ENCODE measurements around the gene DNAH7.

DNAH7 gene

DNA sequence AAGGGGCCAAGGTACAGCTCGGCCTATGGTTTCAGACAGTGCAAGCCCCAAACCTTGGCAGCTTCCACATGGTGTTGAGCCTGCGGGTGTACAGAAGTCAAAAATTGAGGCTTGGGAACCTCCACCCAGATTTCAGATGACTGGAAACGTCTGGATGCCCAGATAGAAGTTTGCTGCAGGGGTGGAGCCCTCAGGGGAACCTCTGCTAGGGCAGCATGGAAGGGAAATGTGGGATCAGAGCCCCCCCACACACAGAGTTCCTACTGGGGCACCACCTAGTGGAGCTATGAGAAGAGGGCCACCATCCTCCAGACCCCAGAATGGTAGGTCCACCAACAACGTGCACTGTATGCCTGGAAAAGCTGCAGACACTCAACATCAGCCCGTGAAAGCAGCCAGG, 15.0 kb upstream of the DNAH7 start:
- intact Hi-C loops (cut with DNase I), result no loop called here
- no peak for DNase-seq

DNA sequence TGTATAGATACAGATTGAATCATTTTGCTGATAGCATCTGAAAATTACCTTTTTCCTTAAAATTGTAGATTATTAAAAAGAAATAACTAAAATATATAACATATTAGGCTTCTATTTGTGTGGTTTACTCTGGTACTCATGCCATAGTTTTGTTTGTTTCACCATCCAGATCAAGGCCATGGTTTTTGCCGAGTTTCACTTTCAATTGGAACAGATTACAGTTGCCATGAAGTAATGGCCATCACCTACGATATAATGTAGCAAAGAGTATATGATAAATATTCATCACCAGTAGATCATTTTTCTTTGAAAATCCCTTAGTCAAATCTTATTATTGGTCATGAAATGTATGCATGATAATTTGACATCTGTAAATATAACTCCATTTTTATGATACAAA, 11.9 kb upstream of the DNAH7 start:
- intact Hi-C loops (cut with DNase I), result no loop called here
- no peak for DNase-seq

DNA sequence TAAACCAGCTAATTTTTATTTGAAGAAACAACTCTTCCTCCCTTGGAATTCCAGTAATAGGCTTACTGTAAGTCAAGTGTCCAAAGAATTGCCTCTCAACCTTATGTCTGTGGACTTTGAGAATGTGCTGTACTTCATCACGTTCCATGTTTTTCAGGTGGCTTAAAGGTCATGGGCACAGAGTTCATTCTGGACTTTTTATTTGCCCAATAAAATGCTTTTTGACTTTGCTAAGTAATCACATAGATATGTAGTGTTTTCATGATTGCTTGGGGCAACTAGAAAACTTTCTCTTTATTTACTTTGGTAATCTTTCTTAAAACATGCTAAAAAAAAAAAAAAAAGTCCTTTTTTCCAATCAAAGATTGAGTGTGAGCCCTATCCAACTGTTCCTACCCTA, 10.4 kb upstream of the DNAH7 start:
- intact Hi-C loops (cut with DNase I), result no loop called here
- DNase-seq, result no peak

DNA sequence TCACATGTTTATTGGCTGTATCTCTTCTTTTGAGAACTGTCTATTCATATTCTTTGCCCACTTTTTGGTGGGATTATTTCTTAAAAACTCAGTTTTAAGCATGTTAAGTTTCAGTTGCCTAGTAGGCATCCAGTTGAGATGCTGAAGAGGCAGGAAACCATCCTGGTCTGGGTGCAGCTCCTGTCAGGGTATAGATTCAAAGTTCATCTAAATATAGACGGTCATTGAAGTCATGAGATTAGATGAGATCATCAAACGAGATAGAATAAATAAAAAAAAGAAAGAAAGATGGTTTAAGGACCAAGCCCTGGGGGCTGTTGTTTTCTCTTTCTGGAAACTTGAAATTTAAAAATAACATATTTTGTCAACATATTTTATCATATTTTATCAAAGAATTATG, 9.2 kb upstream of the DNAH7 start:
- intact Hi-C loops (cut with DNase I), result no loop called here

DNA sequence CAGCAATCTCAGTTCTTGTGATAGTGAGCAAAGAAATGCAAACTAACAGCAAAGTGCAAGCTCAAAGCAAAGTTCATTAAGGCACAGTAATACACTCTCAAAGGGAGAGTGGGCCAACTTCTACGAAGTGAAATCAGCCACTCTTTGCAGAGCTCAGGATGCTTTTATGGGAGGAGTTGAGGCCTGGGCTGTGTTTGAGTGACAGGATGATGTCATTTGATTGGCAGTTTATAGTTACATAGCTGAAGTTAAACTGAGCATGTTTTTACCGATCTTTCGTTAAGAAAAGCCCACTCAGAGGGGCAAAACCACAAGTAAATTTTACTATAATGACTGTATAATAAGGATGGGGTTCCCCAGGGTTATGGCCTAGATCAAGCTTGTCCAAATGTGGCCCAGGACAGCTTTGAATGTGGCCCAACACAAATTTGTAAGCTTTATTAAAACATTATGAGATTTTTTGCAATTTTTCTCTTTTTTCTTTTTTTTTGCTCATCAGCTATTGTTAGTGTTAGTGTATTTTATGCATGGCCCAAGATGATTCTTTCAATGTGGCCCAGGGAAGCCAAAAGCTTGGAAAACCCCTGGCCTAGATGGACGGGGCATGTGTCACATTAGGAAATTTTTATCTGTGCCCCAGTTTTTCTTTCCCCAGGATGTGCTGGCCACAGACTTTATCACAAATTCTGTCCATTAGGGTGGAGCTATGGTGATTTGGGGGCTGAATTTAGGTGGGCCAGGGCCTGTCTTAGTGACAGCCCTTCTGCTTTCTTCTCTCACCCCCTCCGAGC, 8.3 kb upstream of the DNAH7 start:
- no peak for DNase-seq
- intact Hi-C loops (cut with DNase I), result no loop called here

More for the DNA sequence above, 9.2 kb upstream of the DNAH7 start:
- DNase-seq, result no peak

DNA sequence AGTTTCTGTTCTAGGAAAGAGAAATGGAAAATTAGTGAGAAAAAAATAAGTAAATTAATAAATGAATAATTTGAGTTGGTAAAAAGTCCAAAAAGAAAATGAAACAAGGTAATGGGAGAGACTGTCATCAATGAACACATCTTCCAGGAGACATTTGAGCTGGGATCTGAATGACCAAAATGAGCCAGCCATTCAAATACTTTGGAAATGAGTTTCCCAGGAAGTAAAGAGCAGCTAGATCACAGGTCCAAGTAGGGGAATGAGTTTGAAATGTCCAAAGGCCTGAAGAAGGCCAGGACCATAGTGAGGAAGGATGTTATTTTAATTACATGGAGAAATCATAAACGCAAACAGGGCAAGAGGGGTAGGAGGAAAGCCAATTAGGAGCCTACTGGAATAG, 6.6 kb upstream of the DNAH7 start:
- intact Hi-C loops (cut with DNase I), result no loop called here
- no peak for DNase-seq

DNA sequence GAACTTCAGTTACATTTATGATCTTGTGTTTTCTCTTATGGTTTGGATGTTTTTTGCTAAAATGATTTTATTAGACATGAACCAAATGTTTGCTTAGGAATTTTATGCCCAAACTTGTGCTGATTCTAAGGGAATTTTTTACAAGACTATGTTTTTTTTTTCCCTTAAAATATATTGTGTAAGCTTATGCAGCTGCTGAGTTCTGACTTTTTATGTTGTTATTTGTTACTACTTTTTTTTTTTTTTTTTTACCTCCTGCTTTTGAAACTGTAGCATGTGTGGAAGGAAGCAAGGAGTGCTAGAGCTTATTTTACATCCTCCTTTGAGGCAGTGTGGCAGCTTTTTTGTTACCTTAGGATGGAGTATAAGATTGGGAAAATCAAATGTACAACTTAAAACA, 6.0 kb upstream of the DNAH7 start:
- intact Hi-C loops (cut with DNase I), result no loop called here
- no peak for DNase-seq

DNA sequence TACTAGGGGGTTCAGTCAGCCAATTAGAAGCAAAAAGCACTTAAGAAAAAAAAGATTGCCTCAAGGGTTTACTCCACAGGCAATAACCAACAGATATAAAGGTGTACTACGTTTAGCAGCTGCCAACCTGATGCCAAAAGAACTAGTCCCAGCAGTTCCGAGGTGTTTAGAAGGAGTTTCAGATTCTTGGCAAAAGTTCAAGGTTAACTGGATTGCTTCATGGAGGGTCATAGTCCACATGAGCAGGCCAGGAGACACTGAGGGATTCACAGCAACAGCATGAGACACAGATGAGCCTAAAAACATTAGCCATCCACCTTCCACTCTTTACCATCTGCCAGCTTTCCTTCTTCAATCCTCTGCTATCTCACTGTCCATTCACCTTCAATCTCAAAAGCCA, 4.9 kb upstream of the DNAH7 start:
- intact Hi-C loops (cut with DNase I), result no loop called here

DNA sequence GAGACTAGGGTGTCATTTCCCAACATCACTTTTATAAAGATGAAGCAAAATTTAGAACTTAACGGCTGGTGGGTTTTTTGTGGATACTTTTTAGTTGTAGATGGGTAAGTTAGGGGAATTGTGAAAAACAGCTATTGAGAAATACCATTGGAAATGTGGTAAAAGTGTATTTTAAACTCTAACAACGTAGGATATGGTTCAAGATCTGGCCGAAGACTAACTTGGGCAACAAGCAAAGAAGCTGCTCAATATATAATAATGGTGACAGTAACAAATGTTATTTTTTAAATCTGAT, 1.6 kb downstream of the DNAH7 start:
- no peak for DNase-seq
- intact Hi-C loops (cut with DNase I), result no loop called here

More for the DNA sequence above, 4.9 kb upstream of the DNAH7 start:
- no peak for DNase-seq

DNA sequence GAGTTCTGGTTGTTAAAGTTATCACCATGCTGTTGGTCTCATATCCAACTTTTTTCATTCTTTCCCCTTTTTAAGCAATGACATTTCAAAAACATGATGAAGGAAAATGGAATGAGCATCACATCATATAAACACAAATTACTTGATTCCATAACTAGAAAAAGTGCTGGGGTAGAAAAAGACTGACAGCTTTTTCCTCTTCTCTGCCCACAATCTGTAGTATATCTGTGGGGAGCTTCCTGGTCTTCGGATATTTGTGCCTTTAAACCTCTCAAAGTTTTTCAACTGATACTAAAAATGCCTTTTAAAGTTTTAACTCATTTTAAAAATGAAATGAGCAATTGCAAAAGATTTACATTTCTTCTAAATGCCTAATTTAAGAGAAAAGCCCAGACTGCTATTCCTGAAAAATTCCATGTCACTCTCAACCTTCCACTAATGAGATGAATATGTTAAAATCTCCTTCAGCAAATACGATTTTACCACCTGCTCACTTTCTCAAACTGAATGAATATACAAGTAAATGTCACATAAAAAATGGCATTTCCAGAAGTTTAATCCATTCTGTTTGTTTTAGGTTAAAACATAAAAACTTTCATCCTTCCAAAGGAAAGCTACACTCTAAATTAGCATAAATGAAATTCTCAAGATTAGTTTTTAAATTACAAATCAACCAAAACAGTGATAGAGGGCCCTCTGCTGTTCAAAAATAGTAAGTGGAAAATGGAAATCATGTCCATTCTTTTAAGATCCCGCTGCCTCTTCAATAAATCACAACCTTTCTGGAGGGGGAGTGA, 2.1 kb downstream of the DNAH7 start:
- peak in 2 of 42 donors; percentile 4 to 26 for DNase-seq
- intact Hi-C loops (cut with DNase I), result no loop called here

DNA sequence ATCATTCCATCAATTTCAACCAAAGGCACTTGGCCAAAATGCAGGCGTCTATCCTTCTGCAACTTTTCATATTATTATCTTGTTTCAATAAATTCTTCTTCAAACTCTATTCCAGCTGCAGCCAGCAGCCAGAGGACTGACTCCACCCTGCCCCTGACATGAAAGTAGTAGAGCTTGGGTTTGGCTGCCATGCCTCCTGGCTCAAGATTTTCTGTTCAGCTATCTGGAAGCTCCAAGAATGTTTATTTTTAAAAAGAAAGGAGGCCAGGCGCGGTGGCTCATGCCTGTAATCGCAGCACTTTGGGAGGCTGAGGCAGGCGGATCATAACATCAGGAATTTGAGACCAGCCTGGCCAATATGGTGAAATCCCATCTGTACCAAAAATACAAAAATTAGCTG, 4.9 kb downstream of the DNAH7 start:
- intact Hi-C loops (cut with DNase I), result no loop called here
- no peak for DNase-seq

DNA sequence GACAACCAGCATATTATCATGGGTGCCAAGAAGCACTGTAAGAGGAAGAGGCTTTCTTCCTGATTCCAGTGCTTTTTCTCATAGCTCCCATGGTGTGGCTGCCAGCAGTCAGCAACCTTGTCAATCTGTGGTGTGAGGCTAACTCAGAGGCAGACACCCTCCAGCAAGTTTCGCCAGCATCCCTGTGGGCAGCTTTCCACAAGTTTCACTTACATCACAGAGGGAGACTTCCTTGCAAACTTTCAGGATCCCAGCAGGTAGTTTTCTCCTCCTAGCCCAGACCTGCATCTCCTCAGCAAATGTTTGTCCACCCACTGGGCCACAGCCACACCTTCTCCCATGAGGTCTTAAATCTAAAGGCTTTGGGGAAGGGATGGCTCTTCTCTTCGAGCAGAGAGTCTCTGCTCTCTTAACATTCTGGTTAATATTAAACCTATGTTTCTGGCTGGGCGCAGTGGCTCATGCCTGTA, 9.1 kb downstream of the DNAH7 start:
- intact Hi-C loops (cut with DNase I), result no loop called here
- DNase-seq, result no peak

DNA sequence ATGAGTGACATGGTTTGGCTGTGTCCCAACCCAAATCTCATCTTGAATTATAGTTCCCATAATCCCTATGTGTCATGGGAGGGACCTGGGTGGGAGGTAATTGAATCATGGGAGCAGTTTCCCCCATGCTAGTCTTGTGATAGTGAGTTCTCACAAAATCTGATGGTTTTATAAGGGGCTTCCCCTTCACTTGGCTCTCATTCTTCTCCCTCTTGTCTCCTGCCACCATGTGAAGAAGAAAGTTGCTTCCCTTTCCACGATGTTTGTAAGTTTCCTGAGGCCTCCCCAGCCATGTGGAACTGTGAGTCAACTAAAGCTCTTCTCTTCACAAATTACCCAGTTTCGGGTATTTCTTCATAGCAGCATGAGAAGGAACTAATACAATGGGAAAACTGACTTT, 14.0 kb downstream of the DNAH7 start:
- intact Hi-C loops (cut with DNase I), result no loop called here
- no peak for DNase-seq

DNA sequence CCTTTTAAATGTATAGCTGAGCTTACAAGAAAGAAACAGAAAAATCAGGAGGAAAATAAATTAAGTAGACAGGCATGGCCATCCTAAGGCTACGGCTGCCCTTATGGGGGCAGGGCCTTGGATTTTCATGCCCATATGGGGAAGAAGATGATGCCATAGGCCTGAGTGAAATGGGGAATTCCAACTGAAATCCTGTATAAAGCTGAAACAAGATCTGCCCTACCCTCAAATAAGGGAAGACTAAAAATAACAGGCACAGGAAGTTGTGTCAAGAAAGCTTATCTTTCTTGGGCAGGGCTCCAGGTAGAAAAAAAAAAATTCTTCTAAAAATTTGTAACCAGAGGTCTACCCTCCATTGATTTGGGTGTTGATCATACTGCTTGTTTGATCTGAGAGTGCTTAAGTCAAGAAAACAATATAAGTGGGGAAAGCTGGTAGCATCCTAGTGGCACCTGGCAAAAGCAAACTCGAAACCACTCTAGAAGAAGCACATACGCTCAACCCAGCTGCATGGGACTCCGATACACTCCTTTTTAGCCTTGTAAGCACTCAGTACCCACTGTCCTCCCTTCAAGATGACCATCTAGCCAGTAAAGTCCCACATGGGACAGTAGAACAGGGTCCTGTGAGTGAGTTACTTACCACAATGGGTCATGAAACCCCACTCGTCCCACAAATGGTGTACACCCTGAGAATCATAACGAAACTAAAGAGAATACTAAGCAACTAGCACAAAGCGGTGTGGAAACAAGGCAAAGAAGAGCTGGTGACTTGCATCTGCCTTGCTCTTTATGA, 22.3 kb downstream of the DNAH7 start:
- intact Hi-C loops (cut with DNase I), result no loop called here
- no peak for DNase-seq

DNA sequence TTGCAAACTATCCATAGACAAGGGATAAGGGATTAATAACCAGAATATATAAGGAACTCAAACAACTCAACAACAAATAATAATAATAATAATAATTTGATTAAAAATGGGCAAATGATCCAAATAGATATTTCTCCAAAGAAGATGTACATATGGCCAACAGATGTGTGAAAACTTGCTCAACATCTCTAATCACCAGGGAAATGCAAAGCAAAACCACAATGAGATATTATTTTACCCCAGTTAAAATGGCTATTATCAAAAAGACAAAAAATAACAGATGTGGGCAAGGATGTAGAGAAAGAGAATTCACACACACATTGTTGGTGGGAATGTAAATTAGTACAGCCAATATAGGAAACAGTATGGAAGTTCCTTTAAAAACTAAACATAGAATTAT, 26.9 kb downstream of the DNAH7 start:
- no peak for DNase-seq
- intact Hi-C loops (cut with DNase I), result no loop called here

DNA sequence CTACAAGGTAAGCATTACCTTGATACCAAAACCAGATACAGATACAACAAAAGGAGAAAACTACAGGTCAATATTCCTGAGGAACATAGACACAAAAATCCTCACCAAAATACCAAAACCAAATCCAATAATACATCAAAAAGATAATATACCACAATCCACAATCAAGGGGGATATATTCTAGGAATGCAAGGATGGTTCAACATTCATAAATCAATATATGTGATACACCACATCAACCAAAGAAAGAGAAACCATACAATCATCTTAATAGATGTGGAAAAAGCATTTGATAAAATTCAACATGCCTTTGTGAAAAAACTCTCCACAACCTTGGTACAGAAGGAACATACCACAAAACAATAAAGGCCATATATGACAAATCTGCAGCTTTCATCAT, 28.4 kb downstream of the DNAH7 start:
- DNase-seq, result no peak
- intact Hi-C loops (cut with DNase I), result no loop called here

DNA sequence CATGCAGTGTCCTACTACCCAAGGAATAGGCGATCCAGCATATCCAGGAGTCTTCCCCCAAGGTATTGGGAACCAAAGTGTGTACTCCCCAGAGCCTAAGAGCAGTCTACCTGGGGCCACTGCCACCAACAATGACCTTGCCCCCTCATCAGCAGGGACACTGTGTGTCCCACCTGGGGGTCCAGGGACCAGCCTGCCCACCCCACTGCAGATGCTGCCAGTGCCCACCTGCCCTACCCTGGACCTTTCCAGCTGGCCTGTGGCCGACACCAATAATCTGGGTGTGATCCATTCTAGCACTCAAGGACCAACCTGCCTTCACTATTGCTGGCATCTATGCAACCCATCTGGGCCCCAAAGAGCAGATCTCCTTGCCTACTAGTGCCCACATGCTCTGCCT, 32.2 kb downstream of the DNAH7 start:
- intact Hi-C loops (cut with DNase I), result no loop called here
- no peak for DNase-seq

DNA sequence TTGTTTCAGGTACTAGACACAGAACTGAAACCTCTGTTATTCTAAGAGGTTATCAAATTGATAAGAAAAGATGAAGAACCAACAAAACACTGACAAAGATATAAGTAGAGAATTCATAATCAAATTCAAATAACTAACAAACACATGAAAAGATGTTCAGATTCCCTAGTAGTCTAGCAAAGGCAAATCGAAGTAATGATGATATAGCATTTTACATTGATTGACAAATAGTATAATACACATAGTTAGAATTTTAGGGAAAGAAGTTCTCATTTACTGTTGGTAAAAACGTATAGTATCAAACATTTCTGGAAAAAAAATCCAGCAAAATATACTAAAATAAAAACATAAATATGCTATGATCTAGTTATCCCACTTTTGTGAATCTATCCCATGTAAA, 50.6 kb downstream of the DNAH7 start:
- no peak for DNase-seq
- intact Hi-C loops (cut with DNase I), result no loop called here

DNA sequence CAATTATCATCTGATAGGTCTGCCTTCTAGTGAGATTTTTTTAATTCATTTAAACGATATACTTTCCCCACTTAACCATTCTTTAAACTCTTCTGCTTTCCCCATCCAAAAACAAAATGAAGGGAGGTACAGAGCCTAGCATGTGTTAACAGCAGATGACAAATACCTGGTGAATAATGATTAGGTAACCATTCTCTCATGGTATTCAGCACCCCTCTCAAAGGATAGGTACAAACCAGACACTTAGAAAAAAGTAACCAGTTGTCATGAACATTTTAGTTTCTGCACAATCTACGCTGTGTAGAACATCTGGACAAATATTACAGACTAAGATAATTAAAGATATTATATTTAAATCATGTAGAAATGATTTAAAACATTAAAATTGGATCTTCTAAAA, 56.3 kb downstream of the DNAH7 start:
- intact Hi-C loops (cut with DNase I), result no loop called here
- no peak for DNase-seq

DNA sequence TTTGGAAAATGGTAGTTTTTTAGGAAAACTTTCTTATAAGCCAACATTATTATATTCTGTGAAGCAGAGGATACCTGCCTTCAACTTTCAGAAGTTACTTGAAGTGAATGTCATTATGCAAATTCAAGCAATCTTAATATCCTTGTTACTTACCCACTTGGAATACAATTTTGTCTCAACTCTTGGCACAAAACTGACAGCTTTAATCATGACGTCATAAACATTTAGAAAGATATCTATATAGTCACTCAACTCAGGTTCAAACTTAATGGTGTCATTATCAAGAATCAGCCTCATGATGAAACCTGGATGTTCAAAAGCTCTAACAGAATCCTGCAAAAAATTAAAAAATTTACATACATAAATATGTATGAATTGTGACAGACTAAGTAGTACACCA, 68.1 kb downstream of the DNAH7 start:
- intact Hi-C loops (cut with DNase I), result no loop called here
- no peak for DNase-seq
